GM21367 (cell line): ENCODE data around the gene TMEM107.
A peak's percentile ranks its signal among the peaks of the same experiment; 100 is the strongest.

Source experiments
- ATAC-seq: cut with Tn5 transposase; IDR thresholded peaks from one replicate; pipeline ENCODE4 v1.9.1; 2021; ENCODE audit not compliant: unreplicated experiment

TMEM107 gene

DNA sequence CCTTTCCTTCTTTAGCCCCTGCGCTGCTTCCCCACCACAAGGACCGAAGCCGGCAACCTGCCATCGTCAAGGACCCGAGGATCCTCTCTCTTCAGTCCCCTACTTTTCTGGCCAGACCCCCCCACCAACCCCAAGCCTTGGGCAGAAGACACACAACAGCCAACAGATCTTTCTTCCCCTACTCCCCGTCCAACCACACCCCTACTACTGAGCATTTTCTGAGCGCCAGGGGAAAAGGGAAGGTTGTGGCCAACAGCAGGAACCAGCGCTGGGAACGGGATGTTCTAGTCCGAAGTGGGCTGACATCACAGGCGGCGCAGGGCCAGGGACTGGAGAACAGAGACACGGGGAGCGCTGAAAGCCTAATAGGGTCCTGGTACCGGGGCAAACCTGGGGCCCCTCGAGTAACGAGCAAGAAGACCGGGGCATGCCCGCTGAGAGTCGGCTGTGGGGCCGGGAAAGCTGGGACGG, 24.5 kb downstream of the TMEM107 start:
- ATAC-seq = no peak

- peak; percentile 32 for ATAC-seq
Measured at GRCh38 chr17:8151120-8151640, 25.0 kb downstream of the TMEM107 start.

- ATAC-seq = no peak
Measured at GRCh38 chr17:8150194-8151119, 25.7 kb downstream of the TMEM107 start.

DNA sequence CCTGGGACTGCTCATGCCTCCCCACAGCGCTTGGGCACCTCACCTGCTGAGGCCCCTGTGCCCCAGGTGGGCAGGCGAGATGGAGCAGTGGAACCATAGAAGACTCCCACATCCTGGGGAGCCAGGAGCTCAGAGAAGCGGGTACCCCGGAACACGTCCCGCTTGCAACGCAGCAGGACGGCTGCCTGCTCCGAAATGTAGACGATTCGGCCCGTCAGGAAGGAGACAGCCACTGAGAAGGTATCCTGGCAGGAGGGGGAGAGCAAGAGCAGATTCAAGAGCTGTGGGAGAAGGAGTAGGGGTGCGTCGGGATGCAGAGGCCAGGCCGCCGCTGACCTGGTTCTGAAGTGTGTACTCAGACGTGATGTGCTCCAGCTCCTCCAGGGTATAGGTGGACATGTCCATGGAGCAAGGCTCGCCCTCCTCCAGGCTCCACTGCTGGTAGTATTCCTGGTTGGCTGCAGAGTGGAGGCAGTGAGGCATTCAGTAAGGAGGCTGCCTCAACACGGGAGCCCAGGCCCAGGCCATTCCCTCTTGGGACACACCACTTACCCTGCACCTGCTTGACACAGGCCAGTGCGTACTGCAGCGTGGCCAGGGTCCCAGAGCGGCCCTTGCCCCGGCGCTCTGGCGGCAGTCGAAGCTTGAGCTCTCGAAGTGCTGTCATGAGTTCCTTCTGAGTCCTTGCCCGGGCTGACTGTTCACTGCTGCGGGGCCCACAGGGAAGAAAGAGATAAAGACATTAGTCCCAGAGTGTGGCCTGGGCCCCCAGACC, 26.6 kb downstream of the TMEM107 start:
- no peak for ATAC-seq

- ATAC-seq = no peak
Measured at GRCh38 chr17:8148560-8148959, 27.6 kb downstream of the TMEM107 start.

DNA sequence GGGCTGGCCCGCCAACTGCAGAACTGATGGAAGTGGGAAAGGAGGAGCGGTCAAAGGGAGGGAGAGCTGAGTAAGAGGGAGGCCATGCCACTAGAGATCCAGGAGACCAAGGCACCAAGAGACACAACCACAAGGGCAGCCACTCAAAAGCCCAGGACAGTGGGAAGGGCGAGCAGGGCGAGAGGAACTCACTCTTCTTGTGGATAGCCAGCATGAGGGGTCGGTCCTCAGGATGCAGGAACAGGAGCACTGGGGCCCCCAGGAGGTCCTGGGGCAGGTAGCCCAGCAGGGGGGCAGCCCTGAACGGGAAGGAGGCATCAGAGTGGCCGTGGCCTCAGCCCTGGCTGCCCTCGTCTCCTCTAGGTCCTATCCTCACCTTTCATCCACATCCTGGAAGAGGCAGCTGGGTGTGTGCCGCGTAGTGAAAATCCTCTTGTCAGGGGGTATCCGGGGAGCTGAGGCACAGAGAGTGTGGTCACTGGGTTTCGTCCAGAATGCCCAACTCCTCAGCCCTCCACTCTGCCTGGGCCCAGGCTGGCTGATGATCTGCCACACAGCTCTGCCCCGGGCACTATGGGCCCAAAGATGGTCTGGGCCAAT, 28.3 kb downstream of the TMEM107 start:
- no peak for ATAC-seq

DNA sequence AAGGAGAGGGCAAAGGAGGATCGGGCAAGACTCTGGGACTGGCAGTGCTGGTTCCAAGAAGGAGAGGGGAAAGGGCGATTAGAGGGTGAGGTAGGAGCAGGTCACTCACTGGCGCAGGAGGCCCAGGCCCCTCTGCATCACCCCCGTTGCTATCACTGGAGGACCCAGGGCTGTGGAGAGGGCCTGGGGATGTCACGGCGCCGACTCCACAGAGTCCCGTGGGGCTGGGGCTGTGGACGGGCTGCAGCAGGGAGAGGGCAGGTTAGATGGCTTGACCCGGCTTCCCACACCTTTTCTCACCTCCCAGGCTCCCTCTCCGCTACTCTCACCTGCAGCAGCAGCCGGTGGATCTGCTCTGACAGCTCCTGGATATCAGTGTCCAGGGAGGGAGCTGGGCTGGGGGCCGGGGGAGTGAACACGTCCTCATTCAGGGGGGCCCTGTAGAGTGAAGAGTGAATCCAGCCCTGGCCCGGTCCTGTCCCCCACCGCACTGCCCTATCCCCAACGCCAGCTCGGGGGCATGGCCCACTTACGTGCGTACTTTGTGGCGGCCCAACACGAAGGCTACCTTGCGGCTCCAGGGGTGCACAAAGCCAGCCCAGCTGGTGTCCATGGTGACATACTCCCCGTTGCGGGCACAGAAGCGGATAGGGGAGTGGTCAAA, 28.9 kb downstream of the TMEM107 start:
- no peak for ATAC-seq

GRCh38 chr17:8146381-8147140, 29.6 kb downstream of the TMEM107 start:
- ATAC-seq = no peak

DNA sequence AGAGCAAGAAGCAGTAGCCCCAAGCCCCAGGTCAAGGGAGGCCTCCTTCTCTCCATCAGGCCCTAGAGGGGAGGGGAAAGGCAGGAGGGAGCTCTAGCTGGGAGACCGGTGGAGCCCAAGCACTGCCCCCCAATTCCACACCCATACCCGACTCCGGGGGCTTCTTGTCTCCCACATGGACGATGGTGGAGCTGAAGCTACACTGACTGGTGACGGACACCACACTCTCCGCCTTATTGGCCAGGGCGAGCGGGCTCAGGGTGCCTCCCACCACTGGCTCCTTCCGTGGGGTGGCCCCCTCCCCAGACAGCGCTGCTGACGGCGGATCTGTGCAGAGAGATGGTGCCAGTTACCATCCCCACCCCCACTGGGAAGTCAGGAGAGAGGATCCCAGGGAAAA, 30.4 kb downstream of the TMEM107 start:
- no peak for ATAC-seq

DNA sequence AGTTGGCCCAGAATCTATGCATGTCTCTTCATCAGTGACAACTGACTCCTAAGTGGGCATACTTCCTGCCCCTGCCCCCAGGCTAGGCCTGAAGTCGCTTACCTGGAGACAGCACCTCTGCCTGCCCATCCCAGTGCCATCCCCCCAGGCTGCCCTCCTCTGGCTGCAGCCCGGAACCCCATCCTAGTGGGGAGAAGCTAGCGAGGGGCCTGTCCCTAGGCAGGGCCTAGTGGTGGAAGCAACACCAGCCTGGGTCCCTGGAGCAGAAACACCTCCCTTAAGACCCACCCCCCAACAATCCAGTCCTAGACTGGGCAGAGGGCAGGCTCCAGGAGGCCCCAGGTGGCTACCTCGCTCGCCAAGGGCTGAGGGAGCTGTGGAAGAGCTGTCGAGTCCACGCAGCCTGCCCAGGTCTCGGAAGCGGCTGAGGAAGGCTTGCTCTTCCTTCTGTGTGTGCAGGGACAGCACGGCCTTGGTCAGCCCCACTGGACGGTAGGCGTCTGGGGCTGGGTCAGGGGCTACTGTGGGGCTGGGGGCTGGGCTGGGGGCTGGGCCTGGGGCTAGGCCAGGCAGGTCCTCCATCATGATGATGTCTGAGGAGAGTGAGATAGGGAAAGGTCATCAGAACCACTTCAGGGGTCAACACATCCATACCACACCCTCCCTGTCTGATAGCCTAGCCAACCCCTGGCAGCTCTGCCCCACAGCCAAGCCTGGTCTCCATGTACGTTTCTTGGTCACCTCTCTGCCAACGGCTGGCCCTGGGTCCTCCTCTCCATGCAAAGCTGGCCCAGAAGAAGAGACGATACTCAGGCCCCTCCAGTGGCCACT, 31.6 kb downstream of the TMEM107 start:
- ATAC-seq = no peak

DNA sequence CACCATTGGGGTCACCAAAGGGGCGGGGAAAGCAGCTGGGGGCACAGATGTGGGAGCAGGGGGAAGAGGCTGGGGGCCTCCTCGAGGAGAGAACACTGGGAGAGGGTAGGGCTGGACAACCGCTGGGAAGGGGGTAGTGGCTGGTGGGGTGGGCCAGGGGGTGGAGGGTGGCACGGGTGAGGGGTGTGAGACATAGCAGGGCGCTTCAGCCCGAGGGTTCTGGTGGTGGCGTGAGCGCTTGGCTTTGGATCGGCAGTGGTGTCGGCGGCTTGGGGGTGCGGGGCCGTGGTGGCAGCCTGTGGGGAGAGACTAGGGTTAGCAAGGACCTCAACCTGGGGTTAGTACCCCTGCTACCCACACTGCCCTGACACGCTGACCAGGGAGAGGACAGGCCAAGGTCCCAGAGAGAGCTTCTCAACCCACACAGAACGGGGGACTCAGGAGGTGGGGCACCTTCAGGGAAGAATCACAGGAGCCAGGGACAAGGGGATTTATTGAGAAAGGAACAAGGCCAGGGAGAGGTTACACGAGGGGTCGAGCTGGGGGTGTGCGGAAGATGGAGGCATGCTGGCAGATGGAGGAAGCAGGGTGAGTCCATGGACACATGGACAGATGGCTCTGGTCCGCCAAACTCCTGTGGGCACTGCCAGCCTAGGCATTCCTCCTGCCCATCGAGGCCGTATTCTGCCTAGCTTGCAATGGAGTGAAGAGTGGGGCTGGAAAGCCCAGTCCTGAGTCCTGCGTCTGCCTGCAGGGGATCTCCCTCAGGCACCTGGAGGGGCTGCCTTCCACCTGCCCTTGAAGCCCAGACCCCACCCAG, 32.4 kb downstream of the TMEM107 start:
- no peak for ATAC-seq

GRCh38 chr17:8142887-8143580, 33.1 kb downstream of the TMEM107 start:
- ATAC-seq = no peak

- no peak for ATAC-seq
Measured at GRCh38 chr17:8142158-8142886, 33.9 kb downstream of the TMEM107 start.

- no peak for ATAC-seq
Measured at GRCh38 chr17:8141741-8142140, 34.4 kb downstream of the TMEM107 start.

- no peak for ATAC-seq
Measured at GRCh38 chr17:8141045-8141444, 35.1 kb downstream of the TMEM107 start.

- ATAC-seq = no peak
Measured at GRCh38 chr17:8140065-8141029, 35.8 kb downstream of the TMEM107 start.
